ENCODE data around the gene UPF1.

DNA sequence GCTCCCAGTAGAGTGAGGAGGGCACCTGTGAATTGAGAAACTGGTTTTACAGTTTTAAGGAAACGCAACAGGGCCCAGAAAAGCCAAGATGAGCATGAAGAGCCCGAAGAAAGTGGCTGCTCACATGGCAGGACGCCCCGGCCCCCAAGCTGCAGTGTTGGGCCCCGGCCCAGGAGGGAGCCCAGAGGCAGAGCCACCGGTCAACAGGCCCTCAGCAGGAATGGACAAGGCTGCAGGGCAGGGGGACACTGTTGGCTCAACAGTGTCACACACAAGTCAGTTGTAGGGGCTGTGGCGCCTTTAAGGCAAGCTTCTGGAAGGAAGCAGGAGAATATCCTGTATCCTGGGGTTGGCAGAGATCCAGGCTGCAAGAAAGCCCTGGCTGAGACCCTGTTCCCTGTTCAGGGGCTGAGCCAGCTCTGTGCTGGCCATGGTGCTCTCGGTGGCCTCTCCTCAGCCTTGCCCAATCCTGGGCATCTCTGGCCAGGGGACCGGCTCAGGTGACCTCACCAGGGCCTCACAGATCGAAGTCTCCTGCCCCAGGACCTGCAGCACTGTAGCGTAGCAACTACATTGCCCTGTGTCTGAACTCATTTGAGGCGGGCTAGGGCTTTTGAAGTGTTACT lies 28.0 kb downstream of the UPF1 start:
- TF ChIP-seq CTCF (IDR thresholded peaks at IDR 0.05) (no peak), POLR2AphosphoS5 (IDR thresholded peaks at IDR 0.05) (no peak)
